HepG2 (cell line): Measurements from ENCODE around the gene NADK2. TPM values are rescaled to one million over a fixed set of nuclear protein-coding genes. Genes with fewer than 3 reads are reported as not detected.

Source experiments
- AHR ChIP-seq: IDR thresholded peaks from 2 replicates; pipeline ENCODE4 v1.6.1; 2018; ENCODE audit warnings: missing genetic modification reagents, missing compliant biosample characterization
- CBX1 ChIP-seq: IDR thresholded peaks from one replicate; pipeline ENCODE4 v1.6.1; 2016; ENCODE audit warnings: antibody characterized with exemption, low read depth
- CENPX ChIP-seq: sonication (generic); formaldehyde crosslinking; IDR thresholded peaks from 2 replicates; pipeline ENCODE4 v1.9.0; 2021; ENCODE audit warnings: mild to moderate bottlenecking, missing genetic modification reagents, moderate library complexity
- HOXA9 ChIP-seq: sonication (generic); formaldehyde crosslinking; IDR thresholded peaks from 2 replicates; pipeline ENCODE4 v1.8.1; 2022; ENCODE audit warnings: missing genetic modification reagents, mild to moderate bottlenecking, moderate library complexity, borderline replicate concordance
- HOXD1 ChIP-seq: sonication (generic); formaldehyde crosslinking; IDR thresholded peaks from 2 replicates; pipeline ENCODE4 v1.5.0; 2020; ENCODE audit warnings: missing genetic modification reagents
- KDM4B ChIP-seq: sonication (generic); formaldehyde crosslinking; IDR thresholded peaks from 2 replicates; pipeline ENCODE4 v1.4.0; 2020; ENCODE audit warnings: missing genetic modification reagents
- KLF15 ChIP-seq: sonication (generic); formaldehyde crosslinking; IDR thresholded peaks from 2 replicates; pipeline ENCODE4 v1.8.1; 2023; ENCODE audit warnings: borderline replicate concordance, mild to moderate bottlenecking, inconsistent platforms, missing genetic modification reagents, mixed read lengths
- NPAS2 ChIP-seq: sonication (generic); formaldehyde crosslinking; IDR thresholded peaks from 2 replicates; pipeline ENCODE4 v1.8.0; 2022; ENCODE audit warnings: mild to moderate bottlenecking, missing genetic modification reagents, borderline replicate concordance
- SRY ChIP-seq: sonication (generic); formaldehyde crosslinking; IDR thresholded peaks from 2 replicates; pipeline ENCODE4 v1.8.0; 2022; ENCODE audit warnings: mild to moderate bottlenecking, missing genetic modification reagents
- TBX3 ChIP-seq: fragments of 450-650 bp; IDR thresholded peaks from 2 replicates; pipeline ENCODE4 v1.6.1; 2017; ENCODE audit warnings: antibody characterized with exemption, mild to moderate bottlenecking, inconsistent platforms, borderline replicate concordance
- ZNF101 ChIP-seq: sonication (generic); formaldehyde crosslinking; IDR thresholded peaks from 2 replicates; pipeline ENCODE4 v1.4.0; 2020; ENCODE audit warnings: mild to moderate bottlenecking, low read depth, missing genetic modification reagents, borderline replicate concordance
- ZNF703 ChIP-seq: sonication (generic); formaldehyde crosslinking; IDR thresholded peaks from 2 replicates; pipeline ENCODE4 v1.5.1; 2020; ENCODE audit warnings: missing genetic modification reagents, mild to moderate bottlenecking, moderate library complexity, borderline replicate concordance
- polyA plus RNA-seq, 8 experiments: library from polyadenylated mRNA; depleted of rRNA in 3 of 8; stranded (reverse) in 7 of 8; unstranded in 1 of 8; fragments of >200 nt; fragmentation: Illumina TruSeq in 4 of 8; extraction: Trizol in 4 of 8; gene quantifications; 2 replicates each; pipeline versions ENCODE4 v1.2.1 to v1.2.3, GENCODE V29; 2011 to 2016; ENCODE audit warnings: low read depth in 4 of 8, missing spikeins in 1 of 8, mixed read lengths in 1 of 8; ENCODE audit not compliant: insufficient read depth in 1 of 8
- total RNA-seq, 5 experiments: library from RNA; depleted of rRNA; stranded (reverse); fragments of >200 nt; fragmentation: Illumina TruSeq; extraction: Trizol; gene quantifications; 2 replicates each; pipeline ENCODE4 v1.2.3, GENCODE V29; 2016; ENCODE audit warnings: low read depth in 1 of 5
- TF ChIP-seq, protein P1 (sequence below): sonication (generic); formaldehyde crosslinking; IDR thresholded peaks from 2 replicates; pipeline ENCODE4 v1.8.0; 2022; ENCODE audit warnings: mild to moderate bottlenecking, missing genetic modification reagents, borderline replicate concordance
- TF ChIP-seq, protein P2 (sequence below): sonication (generic); formaldehyde crosslinking; IDR thresholded peaks from 2 replicates; pipeline ENCODE4 v1.4.0; 2020; ENCODE audit warnings: low read depth, mild to moderate bottlenecking, missing genetic modification reagents
- TF ChIP-seq, protein P3 (sequence below): sonication (generic); formaldehyde crosslinking; IDR thresholded peaks from 2 replicates; pipeline ENCODE4 v1.4.0; 2020; ENCODE audit warnings: missing genetic modification reagents
- TF ChIP-seq, protein P4 (sequence below): sonication (generic); formaldehyde crosslinking; IDR thresholded peaks from 2 replicates; pipeline ENCODE4 v1.4.0; 2020; ENCODE audit warnings: mild to moderate bottlenecking, low read depth, missing genetic modification reagents
- TF ChIP-seq, protein P5 (sequence below), 2 experiments: sonication (generic) in 1 of 2; formaldehyde crosslinking in 1 of 2; IDR thresholded peaks; 2 replicates each; pipeline versions ENCODE4 v1.5.1 to v1.6.1; 2011 to 2020; ENCODE audit warnings: borderline replicate concordance in 1 of 2, low read depth in 1 of 2, low read length in 1 of 2, mild to moderate bottlenecking in 1 of 2, missing genetic modification reagents in 1 of 2, moderate library complexity in 1 of 2
- TF ChIP-seq, protein P6 (sequence below): sonication (generic); formaldehyde crosslinking; IDR thresholded peaks from 2 replicates; pipeline ENCODE4 v1.4.0; 2020; ENCODE audit warnings: missing genetic modification reagents, mild to moderate bottlenecking, borderline replicate concordance

NADK2 gene
- total and polyA plus RNA-seq, 2 of the 13 experiments (the other 11 are each of a cell fraction or from before 2014, with no cell fraction given): 13.9 to 71.4 TPM

DNA sequence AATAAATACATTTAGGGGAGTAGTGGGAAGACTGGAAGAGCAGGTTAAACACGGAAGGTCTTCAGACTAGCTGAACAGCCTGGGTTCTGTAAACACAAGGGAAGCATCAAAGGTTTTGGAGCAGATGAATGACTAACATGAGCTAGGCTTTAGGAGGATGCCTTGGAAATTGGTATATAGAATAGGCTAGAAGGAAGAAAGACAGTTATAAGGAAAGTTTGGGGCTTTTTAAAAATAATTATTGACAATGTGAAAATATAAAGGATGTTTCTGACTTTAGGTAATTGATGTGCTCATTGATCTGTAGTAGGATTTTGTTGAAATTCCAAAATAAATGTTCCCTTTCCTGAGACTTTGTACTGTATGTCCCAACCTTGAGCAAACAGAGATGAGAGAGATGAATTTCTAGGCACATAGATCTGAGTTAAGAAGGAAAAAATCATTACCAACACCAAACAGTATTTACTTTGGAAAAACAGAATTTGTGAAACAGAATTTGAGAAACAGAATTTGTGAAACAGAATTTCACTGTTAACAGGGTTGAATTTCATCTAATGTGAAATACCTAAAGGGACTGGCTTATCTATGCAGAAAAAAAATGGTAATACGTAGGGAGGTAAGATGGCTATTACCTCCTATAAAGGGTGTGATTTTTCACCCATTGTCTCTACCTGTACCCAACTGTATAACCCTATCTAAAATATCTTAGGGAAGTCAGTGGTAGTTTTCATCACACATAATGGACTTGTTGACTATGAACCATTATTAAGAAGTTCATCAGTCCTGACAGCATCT lies 61.0 kb downstream of the NADK2 start (continued):
- TF ChIP-seq, protein P1, sequence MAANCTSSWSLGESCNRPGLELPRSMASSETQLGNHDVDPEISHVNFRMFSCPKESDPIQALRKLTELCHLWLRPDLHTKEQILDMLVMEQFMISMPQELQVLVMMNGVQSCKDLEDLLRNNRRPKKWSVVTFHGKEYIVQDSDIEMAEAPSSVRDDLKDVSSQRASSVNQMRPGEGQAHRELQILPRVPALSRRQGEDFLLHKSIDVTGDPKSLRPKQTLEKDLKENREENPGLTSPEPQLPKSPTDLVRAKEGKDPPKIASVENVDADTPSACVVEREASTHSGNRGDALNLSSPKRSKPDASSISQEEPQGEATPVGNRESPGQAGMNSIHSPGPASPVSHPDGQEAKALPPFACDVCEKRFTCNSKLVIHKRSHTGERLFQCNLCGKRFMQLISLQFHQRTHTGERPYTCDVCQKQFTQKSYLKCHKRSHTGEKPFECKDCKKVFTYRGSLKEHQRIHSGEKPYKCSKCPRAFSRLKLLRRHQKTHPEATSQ: no peak
- peak; percentile 74 for TF ChIP-seq HOXD1 (CRISPR knock-in tag)
- TF ChIP-seq, protein P2, sequence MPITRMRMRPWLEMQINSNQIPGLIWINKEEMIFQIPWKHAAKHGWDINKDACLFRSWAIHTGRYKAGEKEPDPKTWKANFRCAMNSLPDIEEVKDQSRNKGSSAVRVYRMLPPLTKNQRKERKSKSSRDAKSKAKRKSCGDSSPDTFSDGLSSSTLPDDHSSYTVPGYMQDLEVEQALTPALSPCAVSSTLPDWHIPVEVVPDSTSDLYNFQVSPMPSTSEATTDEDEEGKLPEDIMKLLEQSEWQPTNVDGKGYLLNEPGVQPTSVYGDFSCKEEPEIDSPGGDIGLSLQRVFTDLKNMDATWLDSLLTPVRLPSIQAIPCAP (CRISPR knock-in tag): no peak
- peak; percentile 43; the same call in 1 of the 2 replicates for TF ChIP-seq KDM4B (CRISPR knock-in tag)
- TF ChIP-seq, protein P3, sequence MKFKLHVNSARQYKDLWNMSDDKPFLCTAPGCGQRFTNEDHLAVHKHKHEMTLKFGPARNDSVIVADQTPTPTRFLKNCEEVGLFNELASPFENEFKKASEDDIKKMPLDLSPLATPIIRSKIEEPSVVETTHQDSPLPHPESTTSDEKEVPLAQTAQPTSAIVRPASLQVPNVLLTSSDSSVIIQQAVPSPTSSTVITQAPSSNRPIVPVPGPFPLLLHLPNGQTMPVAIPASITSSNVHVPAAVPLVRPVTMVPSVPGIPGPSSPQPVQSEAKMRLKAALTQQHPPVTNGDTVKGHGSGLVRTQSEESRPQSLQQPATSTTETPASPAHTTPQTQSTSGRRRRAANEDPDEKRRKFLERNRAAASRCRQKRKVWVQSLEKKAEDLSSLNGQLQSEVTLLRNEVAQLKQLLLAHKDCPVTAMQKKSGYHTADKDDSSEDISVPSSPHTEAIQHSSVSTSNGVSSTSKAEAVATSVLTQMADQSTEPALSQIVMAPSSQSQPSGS (CRISPR knock-in tag): peak; percentile 82; the same call in 1 of the 2 replicates
- TF ChIP-seq CBX1: no peak
- TF ChIP-seq AHR (CRISPR knock-in tag): no peak
- no peak for TF ChIP-seq CENPX (CRISPR knock-in tag)
- TF ChIP-seq HOXA9 (CRISPR knock-in tag): no peak
- no peak for TF ChIP-seq SRY (CRISPR knock-in tag)
- TF ChIP-seq KLF15: no peak
- TF ChIP-seq ZNF101 (CRISPR knock-in tag): no peak
- TF ChIP-seq, protein P4, sequence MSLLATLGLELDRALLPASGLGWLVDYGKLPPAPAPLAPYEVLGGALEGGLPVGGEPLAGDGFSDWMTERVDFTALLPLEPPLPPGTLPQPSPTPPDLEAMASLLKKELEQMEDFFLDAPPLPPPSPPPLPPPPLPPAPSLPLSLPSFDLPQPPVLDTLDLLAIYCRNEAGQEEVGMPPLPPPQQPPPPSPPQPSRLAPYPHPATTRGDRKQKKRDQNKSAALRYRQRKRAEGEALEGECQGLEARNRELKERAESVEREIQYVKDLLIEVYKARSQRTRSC (CRISPR knock-in tag): no peak
- no peak for TF ChIP-seq NPAS2 (CRISPR knock-in tag)
- peak; percentile 56; the same call in 1 of the 2 replicates for TF ChIP-seq ZNF703 (CRISPR knock-in tag)
- TF ChIP-seq, protein P5, sequence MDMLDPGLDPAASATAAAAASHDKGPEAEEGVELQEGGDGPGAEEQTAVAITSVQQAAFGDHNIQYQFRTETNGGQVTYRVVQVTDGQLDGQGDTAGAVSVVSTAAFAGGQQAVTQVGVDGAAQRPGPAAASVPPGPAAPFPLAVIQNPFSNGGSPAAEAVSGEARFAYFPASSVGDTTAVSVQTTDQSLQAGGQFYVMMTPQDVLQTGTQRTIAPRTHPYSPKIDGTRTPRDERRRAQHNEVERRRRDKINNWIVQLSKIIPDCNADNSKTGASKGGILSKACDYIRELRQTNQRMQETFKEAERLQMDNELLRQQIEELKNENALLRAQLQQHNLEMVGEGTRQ (IDR thresholded peaks at IDR 0.05; ENCODE audit: low read depth, low read length): no peak
- TF ChIP-seq, protein P5 (CRISPR knock-in tag; IDR thresholded peaks at IDR 0.05; ENCODE audit: borderline replicate concordance): no peak
- TF ChIP-seq TBX3: peak; percentile 87
- TF ChIP-seq, protein P6, sequence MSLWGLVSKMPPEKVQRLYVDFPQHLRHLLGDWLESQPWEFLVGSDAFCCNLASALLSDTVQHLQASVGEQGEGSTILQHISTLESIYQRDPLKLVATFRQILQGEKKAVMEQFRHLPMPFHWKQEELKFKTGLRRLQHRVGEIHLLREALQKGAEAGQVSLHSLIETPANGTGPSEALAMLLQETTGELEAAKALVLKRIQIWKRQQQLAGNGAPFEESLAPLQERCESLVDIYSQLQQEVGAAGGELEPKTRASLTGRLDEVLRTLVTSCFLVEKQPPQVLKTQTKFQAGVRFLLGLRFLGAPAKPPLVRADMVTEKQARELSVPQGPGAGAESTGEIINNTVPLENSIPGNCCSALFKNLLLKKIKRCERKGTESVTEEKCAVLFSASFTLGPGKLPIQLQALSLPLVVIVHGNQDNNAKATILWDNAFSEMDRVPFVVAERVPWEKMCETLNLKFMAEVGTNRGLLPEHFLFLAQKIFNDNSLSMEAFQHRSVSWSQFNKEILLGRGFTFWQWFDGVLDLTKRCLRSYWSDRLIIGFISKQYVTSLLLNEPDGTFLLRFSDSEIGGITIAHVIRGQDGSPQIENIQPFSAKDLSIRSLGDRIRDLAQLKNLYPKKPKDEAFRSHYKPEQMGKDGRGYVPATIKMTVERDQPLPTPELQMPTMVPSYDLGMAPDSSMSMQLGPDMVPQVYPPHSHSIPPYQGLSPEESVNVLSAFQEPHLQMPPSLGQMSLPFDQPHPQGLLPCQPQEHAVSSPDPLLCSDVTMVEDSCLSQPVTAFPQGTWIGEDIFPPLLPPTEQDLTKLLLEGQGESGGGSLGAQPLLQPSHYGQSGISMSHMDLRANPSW (CRISPR knock-in tag): peak; percentile 84; the same call in 1 of the 2 replicates
